ENCODE data around the gene TUBA1A.
"Not testable (repeated sequence)": the region's sequence is repeated elsewhere in the genome, so short reads cannot be mapped to it uniquely, and the experiment has no call there.

TUBA1A gene

DNA sequence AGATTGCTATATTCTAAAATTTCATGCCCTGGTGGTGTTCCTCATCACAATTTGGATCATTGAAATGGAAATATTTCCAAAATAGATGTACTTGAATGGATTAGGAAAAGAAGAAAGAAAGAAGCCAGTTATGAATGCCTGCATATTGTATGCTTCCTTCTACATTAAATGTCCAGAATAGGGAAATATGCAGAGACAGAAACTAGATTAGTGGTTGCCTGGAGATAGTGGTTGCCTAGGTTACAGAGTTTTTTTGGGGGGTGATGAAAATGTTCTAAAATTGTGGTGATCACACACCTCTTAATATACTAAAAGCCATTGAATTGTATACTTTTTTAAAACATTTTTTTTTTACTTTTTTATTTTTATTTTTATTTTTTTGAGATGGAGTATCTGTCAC lies 18.0 kb downstream of the TUBA1A start:
- no peak for DNase-seq
- intact Hi-C loops (cut with DNase I), result no loop called here

GRCh38 chr12:49165114-49165513 lies 23.8 kb downstream of the TUBA1A start:
- no peak for DNase-seq
- intact Hi-C loops (cut with DNase I), result no loop called here

DNA sequence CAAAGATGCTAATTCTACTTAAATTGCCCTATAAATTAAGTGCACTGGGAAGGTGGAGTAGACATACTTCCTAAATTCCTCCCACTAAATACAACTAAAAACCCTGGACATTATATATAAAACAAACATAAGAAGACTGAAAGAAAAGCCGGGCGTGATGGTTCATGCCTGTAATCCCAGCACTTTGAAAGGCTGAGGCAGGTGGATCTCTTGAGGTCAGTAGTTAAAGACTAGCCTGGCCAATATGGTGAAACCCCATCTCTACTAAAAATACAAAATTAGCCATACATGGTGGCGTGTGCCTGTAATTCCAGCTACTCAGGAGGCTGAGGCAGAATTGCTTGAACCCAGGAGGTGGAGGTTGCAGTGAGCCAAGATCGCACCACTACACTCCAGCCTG lies 27.0 kb downstream of the TUBA1A start:
- intact Hi-C loops (cut with DNase I); DNase-seq: not testable (repeated sequence)

GRCh38 chr12:49161092-49161795 lies 27.6 kb downstream of the TUBA1A start:
- intact Hi-C loops (cut with DNase I), result no loop called here
- no peak for DNase-seq

DNA sequence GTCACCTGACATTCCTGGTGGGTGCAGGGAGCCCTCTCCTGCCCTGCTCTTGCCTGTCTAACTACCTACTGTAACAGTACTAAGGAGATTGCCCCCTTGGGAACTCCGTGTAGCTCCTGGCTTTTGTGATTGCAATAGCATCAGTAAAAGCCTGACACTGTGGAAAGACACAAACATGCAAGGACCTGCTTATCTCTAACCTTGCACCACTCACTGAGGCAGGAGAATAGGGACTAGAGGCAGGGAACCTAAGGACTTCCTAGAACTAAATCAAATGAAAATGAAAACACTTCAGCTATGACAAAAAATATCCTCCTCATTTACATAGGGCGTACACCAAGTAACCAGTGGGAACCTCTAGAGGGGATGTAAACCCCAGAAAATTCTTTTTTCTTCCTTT lies 28.5 kb downstream of the TUBA1A start:
- DNase-seq, result no peak
- intact Hi-C loops (cut with DNase I), result no loop called here

- DNase-seq, result no peak
- intact Hi-C loops (cut with DNase I), result no loop called here
These were observed 34.7 kb downstream of the TUBA1A start for GRCh38 chr12:49154221-49154620.

DNA sequence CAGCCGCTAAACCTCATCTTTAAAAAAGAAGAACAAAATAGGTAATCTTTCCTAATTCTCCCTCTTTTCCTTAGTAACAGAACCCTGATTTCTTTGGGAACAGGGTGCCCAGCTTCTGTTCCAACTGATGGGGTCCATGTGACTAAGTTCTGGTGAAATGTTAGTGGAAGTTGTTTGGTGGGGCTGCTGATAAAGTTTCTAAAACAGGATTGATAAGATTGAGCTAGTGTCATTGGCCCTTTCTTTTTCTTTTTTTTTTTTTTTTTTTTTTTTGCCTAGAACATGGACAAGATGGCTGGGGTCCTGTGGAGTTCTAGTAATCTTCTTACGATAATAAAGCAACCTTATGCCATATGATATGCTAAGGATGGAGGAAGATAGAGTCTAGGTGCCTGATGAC lies 41.5 kb downstream of the TUBA1A start:
- intact Hi-C loops (cut with DNase I), result no loop called here
- no peak for DNase-seq

DNA sequence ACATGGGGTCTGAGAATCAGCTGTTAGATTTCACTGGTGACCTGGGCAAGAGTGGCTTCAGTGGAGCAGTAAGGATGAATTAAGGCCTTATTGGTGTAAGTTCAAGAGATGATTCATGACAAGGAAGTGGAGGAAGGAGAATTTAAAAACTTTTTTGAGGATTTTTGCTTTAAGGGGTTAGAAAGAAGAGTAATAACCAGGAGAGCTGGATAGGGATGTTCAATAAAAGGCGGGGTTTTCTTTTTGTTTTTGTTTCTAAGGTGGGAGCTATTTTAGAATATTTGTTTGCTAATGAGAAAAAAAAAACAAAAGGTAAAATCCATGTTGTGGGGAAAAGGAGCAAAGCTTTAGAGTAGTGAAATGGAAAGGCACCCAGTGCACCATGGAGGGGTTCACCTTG lies 42.5 kb downstream of the TUBA1A start:
- no peak for DNase-seq

DNA sequence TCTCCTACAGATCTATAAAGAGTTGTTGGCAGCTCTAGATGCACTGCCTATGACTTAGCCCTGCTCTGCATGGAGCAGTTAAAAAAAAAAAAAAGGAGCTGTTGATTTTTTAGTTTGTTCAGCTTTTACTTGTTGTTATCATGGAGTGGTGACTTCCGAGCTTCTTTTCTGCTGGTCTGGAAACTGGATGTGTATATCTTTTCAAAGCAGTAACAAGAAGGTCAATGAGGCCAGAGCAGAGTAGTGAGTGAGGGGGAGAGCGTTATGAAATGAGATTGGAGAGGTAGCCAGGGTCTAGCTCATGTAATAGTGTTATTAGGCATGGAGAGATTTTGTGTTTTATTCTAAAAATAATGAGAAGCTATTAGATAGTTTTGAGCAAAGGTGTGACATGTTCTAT lies 44.5 kb downstream of the TUBA1A start:
- intact Hi-C loops (cut with DNase I), result no loop called here
- no peak for DNase-seq

More for the DNA sequence above, 42.5 kb downstream of the TUBA1A start:
- intact Hi-C loops (cut with DNase I), result no loop called here

- intact Hi-C loops (cut with DNase I), result no loop called here
These were observed 49.9 kb downstream of the TUBA1A start for GRCh38 chr12:49138999-49139398.

GRCh38 chr12:49138587-49138986 lies 50.3 kb downstream of the TUBA1A start:
- intact Hi-C loops (cut with DNase I), result no loop called here
- DNase-seq, result no peak

More at GRCh38 chr12:49138999-49139398, 49.9 kb downstream of the TUBA1A start:
- DNase-seq, result no peak

DNA sequence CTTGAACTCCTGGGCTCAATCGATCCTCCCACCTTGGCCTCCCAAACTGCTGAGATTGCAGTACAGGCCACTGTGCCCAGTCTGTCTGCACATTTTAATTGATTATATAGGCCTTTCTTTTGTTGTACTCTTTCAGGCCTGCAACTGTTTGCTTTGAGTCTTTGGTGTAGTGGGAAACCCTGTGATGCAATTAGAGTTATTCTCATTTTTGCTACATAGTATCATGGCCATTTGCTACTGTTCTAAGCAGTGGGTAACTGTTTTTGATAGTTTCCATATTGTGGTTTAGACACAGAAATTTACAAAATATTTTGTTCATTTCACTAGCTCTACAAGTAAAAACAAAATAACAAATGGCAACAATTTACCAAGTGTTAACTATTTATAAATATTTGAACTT lies 51.4 kb downstream of the TUBA1A start:
- intact Hi-C loops (cut with DNase I), result no loop called here
- DNase-seq, result no peak

GRCh38 chr12:49136997-49137396 lies 51.9 kb downstream of the TUBA1A start:
- DNase-seq; intact Hi-C loops (cut with DNase I): not testable (repeated sequence)

All from head of caudate nucleus (tissue), 42 donors.